GM21619 (cell line): ENCODE results near the gene KCNC1.

Source experiments
- ATAC-seq: cut with Tn5 transposase; IDR thresholded peaks from one replicate; pipeline ENCODE4 v1.9.1; 2021; ENCODE audit not compliant: unreplicated experiment

Gene KCNC1

DNA sequence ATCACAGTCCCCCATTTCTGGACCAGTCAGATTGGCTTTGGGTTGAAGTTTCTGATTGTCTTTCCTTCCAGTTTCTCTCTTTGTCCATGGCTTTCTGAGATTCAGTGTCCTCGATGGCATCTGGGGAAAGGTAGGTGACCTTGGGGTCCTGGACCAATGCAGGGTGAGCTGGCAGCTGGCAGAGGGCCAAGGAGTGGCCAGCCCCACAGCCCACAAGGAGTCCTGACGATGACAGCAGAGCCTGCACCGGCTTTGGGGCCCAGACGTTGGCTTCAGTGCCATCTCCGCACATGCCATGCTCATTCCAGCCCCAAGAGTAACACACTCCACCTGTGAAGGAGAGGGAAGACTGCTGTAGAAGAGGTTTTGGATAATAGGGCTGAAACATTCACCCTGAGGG lies 53.5 kb downstream of the KCNC1 start:
- no peak for ATAC-seq

GRCh38 chr11:17790453-17790852 lies 55.9 kb downstream of the KCNC1 start:
- no peak for ATAC-seq

DNA sequence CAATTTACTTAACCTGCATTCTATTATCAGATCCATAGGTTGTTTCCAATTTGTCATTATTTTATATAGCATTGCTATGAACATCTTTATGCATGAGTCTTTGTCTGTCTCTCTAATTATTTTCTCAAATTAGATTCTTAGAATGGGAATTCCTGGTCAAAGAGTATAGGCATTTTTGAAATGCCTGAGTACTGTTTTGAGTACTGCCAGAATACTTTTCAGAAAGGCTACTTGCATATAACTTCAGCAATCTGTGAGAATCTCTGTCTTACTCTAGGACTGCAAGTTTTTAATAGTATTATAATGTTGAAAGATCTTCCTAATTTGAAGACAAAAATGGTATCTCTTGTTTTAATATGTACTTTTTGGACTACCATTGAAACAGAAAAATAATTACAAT lies 56.6 kb downstream of the KCNC1 start:
- no peak for ATAC-seq

GRCh38 chr11:17792161-17792560 lies 57.6 kb downstream of the KCNC1 start:
- no peak for ATAC-seq

- ATAC-seq = no peak
These were observed 59.1 kb downstream of the KCNC1 start for GRCh38 chr11:17793642-17794170.

- no peak for ATAC-seq
These were observed 60.4 kb downstream of the KCNC1 start for GRCh38 chr11:17794981-17795380.

- no peak for ATAC-seq
These were observed 61.6 kb downstream of the KCNC1 start for GRCh38 chr11:17796154-17796553.

GRCh38 chr11:17798253-17798652 lies 63.7 kb downstream of the KCNC1 start:
- no peak for ATAC-seq

DNA sequence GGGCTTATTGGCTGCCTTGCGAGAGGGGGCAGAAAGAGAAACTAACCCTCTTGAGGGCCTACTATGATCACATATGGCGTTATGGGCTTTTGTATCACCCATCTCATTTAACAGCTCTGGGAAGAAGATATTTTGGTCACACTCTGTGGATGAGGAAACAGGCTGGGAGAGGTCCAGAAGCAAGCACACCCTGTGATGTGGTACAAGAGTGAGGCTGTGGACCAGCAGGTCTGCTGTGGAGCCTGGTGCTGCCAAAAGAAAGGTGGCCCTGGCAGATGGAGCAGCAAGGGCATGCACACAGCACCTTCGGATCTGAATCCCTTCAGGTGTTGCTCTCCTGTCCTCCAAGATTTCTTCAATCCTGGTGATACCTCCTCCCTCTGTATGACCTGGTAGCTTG lies 64.1 kb downstream of the KCNC1 start:
- no peak for ATAC-seq

- no peak for ATAC-seq
These were observed 64.6 kb downstream of the KCNC1 start for GRCh38 chr11:17799147-17799546.

DNA sequence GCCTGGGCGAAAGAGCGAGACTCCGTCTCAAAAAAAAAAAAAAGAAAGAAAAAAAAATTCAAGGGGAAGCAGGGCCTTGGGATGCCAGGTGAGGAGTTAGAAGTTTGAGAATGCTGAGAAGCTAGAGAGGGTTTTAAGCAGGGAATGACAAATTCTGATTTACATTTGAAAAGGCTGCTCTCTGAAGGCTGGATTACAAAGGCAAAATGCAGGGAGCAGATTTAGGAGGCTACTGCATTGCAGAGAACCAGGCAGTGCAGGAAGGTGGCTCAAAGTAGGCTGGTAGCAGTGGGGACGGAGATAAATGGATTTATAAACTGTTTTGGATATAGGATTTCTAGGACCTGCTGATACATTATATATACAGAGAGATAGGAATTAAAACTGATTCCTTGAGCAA lies 66.6 kb downstream of the KCNC1 start:
- ATAC-seq = no peak

DNA sequence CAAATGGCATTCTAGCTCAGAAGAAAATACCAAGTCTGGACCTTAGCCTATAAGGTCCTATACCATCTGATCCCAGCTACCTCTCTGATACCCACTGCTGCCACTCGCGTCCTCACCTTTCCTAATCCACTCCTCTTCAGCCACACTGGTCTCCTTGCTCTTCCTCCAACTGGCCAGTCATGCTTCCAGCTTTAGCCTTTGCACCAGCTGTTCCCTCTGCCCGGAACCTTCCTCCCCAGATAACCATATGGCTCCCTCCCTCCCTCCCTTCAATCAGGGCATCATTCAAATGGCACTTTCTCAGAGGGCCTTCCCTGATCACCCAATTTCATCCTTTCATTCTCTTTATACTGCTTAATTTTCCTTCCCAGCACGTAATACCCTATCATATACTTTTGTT lies 67.9 kb downstream of the KCNC1 start:
- no peak for ATAC-seq

GRCh38 chr11:17803754-17804334 lies 69.3 kb downstream of the KCNC1 start:
- ATAC-seq = no peak

GRCh38 chr11:17805043-17805442 lies 70.5 kb downstream of the KCNC1 start:
- ATAC-seq = no peak

- no peak for ATAC-seq
These were observed 71.3 kb downstream of the KCNC1 start for GRCh38 chr11:17805873-17806272.

DNA sequence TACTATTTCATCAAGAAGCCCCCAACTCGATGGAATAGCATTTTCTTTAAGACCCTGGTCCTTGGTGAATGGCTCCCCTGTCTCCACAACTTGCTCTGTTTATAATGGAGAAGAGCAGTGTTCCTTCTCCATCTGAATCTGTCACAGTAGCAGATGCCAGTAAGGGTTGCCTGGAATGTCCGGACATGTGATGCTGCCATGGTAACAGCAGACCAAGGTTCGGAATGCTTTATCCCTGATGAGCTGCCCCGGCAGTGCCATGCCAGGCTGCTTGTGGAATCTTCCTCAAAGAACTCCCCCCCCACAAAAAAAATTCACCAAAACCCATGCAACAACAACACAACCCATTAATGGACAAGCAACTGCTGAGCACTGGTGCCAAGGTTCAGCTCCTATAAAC lies 72.5 kb downstream of the KCNC1 start:
- ATAC-seq = no peak

GRCh38 chr11:17810041-17810440 lies 75.5 kb downstream of the KCNC1 start:
- ATAC-seq = no peak

DNA sequence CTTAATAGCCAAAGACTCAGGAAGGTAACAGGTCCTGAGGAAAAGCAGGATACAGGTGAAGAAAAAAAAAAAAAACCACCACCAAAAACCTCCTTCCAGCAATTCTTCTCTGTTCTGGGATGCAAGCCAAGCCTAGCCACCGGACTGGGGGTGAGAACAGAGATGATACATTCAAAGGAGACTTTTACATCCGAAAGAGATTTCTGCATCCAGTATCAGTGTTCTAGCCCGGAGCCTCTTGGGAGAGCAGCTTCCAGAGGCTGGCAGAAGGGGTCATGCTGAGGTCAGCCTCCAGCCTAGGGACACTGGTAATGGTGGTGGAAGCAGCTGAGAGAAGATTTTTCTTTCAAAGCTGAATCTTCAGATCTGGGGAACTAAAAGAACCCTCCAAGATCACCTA lies 76.2 kb downstream of the KCNC1 start:
- ATAC-seq = no peak

DNA sequence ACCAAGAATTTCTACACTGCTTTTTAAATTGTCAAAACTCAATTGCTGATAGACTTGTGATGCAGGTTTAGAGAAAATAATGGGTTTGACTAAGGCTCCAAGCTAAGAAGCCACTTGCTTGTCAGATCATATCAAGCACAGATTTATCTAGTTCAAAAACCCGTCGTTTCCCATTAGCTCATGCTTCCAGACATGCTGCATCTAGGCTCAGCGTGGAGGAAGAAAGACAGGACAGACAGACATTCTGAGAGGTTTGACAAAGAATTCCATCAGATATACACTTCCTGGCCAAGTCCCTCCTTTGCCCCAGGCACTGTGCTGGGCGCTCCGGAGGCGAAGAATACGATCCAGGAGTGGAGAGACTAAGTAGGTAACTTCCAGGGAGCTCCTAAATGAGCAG lies 76.8 kb downstream of the KCNC1 start:
- no peak for ATAC-seq

- ATAC-seq = no peak
These were observed 77.7 kb downstream of the KCNC1 start for GRCh38 chr11:17812091-17812864.

DNA sequence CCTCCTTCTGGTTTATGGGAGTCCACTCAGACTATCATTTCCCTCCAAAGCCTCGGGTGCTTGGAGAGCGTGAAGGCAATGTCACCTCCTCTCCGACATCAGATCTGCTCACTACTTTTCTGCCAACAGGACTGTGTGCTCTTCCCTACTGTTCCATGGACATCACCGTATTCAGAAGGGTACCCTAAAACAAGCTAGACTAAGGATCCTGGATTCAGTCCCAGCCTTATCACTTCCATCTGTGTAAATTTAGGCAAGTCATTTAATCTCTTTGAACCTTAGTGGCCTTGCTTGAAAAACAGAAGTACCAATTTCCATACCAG lies 78.2 kb downstream of the KCNC1 start:
- ATAC-seq = no peak

- no peak for ATAC-seq
These were observed 78.9 kb downstream of the KCNC1 start for GRCh38 chr11:17813391-17814059.
